Rectal smooth muscle tissue (tissue), 1 donor: ENCODE data around the gene LRP1B.

ENCODE experiments used
- H3K27ac ChIP-seq: one replicate; pipeline ENCODE4 v1.7.0; 2013; ENCODE audit warnings: low read depth, low read length, inconsistent platforms
- H3K27me3 ChIP-seq: one replicate; pipeline ENCODE4 v1.7.0; 2013; ENCODE audit warnings: low read length; ENCODE audit not compliant: control insufficient read depth, insufficient read depth
- H3K36me3 ChIP-seq: one replicate; pipeline ENCODE4 v1.7.0; 2013; ENCODE audit warnings: low read length; ENCODE audit not compliant: control insufficient read depth, insufficient read depth
- H3K4me1 ChIP-seq: one replicate; pipeline ENCODE4 v1.7.0; 2013; ENCODE audit warnings: low read length; ENCODE audit not compliant: control insufficient read depth, insufficient read depth
- H3K4me3 ChIP-seq: one replicate; pipeline ENCODE4 v1.7.0; 2013; ENCODE audit warnings: low read length
- H3K9ac ChIP-seq: one replicate; pipeline ENCODE4 v1.7.0; 2013; ENCODE audit warnings: low read length

The LRP1B gene

GRCh38 chr2:140186313-140186712 is 1944.5 kb downstream of the LRP1B start:
- no peak overlapping the region for H3K9ac ChIP-seq
- H3K4me3 ChIP-seq, result no peak overlapping the region
- H3K27ac ChIP-seq, result no peak overlapping the region
- no peaks in the 10 kb centered on the region for H3K27me3 ChIP-seq
- no peaks in the 10 kb centered on the region for H3K4me1 ChIP-seq
- H3K36me3 ChIP-seq, result no peaks in the 10 kb centered on the region

GRCh38 chr2:140185076-140185475 is 1945.7 kb downstream of the LRP1B start:
- no peaks in the 10 kb centered on the region for H3K27me3 ChIP-seq
- H3K4me3 ChIP-seq, result no peak overlapping the region
- H3K36me3 ChIP-seq, result no peaks in the 10 kb centered on the region
- H3K4me1 ChIP-seq, result no peaks in the 10 kb centered on the region
- no peak overlapping the region for H3K27ac ChIP-seq
- no peak overlapping the region for H3K9ac ChIP-seq

GRCh38 chr2:140183056-140183765 is 1947.6 kb downstream of the LRP1B start:
- Histone ChIP-seq H3K9ac (no peak overlapping the region), H3K36me3 (no peaks in the 10 kb centered on the region), H3K4me3 (no peak overlapping the region), H3K27ac (no peak overlapping the region), H3K27me3 (no peaks in the 10 kb centered on the region), H3K4me1 (no peaks in the 10 kb centered on the region)
